Astrocyte (in vitro differentiated cells and primary cell): ENCODE data around the gene PCSK5. TPM values are rescaled to one million over a fixed set of nuclear protein-coding genes. Genes with fewer than 3 reads are reported as not detected.

Experiments
- DNase-seq: peaks from one replicate; pipeline ENCODE4 v3.0.0-alpha.2; 2010; ENCODE audit warnings: low read depth
- FAIRE-seq: peaks from 2 replicates; lab custom pipeline; 2011; peaks lifted over from hg19 to GRCh38; lab: Jason Lieb, UNC
- H2AFZ ChIP-seq: 2 replicates; pipeline ENCODE4 v1.6.0; 2012; ENCODE audit warnings: low read depth, low read length, inconsistent platforms
- H3K27ac ChIP-seq: 2 replicates; pipeline ENCODE4 v1.5.1; 2011; ENCODE audit warnings: low read depth, low read length, inconsistent platforms
- H3K27me3 ChIP-seq: 2 replicates; pipeline ENCODE4 v1.6.0; 2011; ENCODE audit warnings: low read length, inconsistent platforms; ENCODE audit not compliant: insufficient read depth
- H3K36me3 ChIP-seq: 2 replicates; pipeline ENCODE4 v1.5.1; 2011; ENCODE audit warnings: low read length, inconsistent platforms; ENCODE audit not compliant: insufficient read depth
- H3K4me1 ChIP-seq: 2 replicates; pipeline ENCODE4 v1.5.1; 2011; ENCODE audit warnings: low read length, inconsistent platforms; ENCODE audit not compliant: insufficient read depth
- H3K4me2 ChIP-seq: 2 replicates; pipeline ENCODE4 v1.6.0; 2012; ENCODE audit warnings: low read length, inconsistent platforms
- H3K4me3 ChIP-seq: 2 replicates; pipeline ENCODE4 v1.5.1; 2011; ENCODE audit warnings: low read depth, mild to moderate bottlenecking, low read length, inconsistent platforms; ENCODE audit not compliant: insufficient read depth
- H3K79me2 ChIP-seq: 2 replicates; pipeline ENCODE4 v1.6.0; 2012; ENCODE audit warnings: mild to moderate bottlenecking, low read length, inconsistent platforms; ENCODE audit not compliant: insufficient read depth
- H3K9ac ChIP-seq: 2 replicates; pipeline ENCODE4 v1.6.0; 2012; ENCODE audit warnings: mild to moderate bottlenecking, low read length, inconsistent platforms
- H3K9me3 ChIP-seq: 2 replicates; pipeline ENCODE4 v1.5.1; 2012; ENCODE audit warnings: low read depth, mild to moderate bottlenecking, low read length, inconsistent platforms; ENCODE audit not compliant: insufficient read depth
- H4K20me1 ChIP-seq: 2 replicates; pipeline ENCODE4 v1.6.0; 2012; ENCODE audit warnings: low read length, inconsistent platforms; ENCODE audit not compliant: insufficient read depth
- H3K27ac Mint-ChIP-seq: one replicate; pipeline ENCODE4 v1.8.0; 2021; ENCODE audit warnings: mild to moderate bottlenecking, mixed read lengths; ENCODE audit not compliant: unreplicated experiment
- H3K27me3 Mint-ChIP-seq: one replicate; pipeline ENCODE4 v1.8.0; 2021; ENCODE audit warnings: low read depth, mixed read lengths; ENCODE audit not compliant: unreplicated experiment
- H3K36me3 Mint-ChIP-seq: one replicate; pipeline ENCODE4 v1.8.0; 2021; ENCODE audit warnings: low read depth, mixed read lengths; ENCODE audit not compliant: unreplicated experiment
- H3K4me1 Mint-ChIP-seq: one replicate; pipeline ENCODE4 v1.8.0; 2021; ENCODE audit warnings: low read depth, mixed read lengths; ENCODE audit not compliant: unreplicated experiment
- H3K4me3 Mint-ChIP-seq: one replicate; pipeline ENCODE4 v1.8.0; 2021; ENCODE audit warnings: mild to moderate bottlenecking, moderate library complexity, mixed read lengths; ENCODE audit not compliant: unreplicated experiment
- H3K9me3 Mint-ChIP-seq: one replicate; pipeline ENCODE4 v1.8.0; 2021; ENCODE audit warnings: mild to moderate bottlenecking, mixed read lengths; ENCODE audit not compliant: unreplicated experiment
- EZH2 ChIP-seq: IDR thresholded peaks from 2 replicates; pipeline ENCODE4 v1.6.1; 2012; ENCODE audit warnings: mild to moderate bottlenecking, low read length, inconsistent platforms; ENCODE audit not compliant: insufficient read depth
- total RNA-seq: library from RNA; stranded (reverse); gene quantifications from 2 replicates; pipeline ENCODE4 v1.2.1, GENCODE V29; 2021
- TF ChIP-seq, protein P1 (sequence below): IDR thresholded peaks from 2 replicates; pipeline ENCODE4 v1.5.1; 2011; ENCODE audit warnings: low read depth, mild to moderate bottlenecking, inconsistent platforms, low read length, moderate library complexity; ENCODE audit not compliant: insufficient read depth

The PCSK5 gene
- total RNA-seq, 1 donor from 2014 or later, result 13.1 TPM

DNA sequence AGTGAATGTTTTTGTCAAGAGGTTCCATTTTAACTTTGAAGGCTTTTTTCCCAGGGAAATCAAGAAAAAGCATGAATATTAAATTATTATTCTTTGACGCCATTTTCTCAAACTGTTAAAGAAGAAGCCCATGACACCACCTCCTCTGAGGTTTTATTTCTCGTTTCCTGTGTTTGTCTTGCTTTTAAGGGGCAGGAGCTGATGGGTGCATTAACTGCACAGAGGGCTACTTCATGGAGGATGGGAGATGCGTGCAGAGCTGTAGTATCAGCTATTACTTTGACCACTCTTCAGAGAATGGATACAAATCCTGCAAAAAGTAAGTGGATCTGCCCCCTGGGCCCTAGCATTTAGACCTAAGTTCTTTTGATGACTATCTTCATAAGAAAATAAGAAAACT, 298.4 kb downstream of the PCSK5 start:
- Mint-ChIP-seq H3K9me3 (no peaks in the 10 kb centered on the region), H3K4me3 (no peak overlapping the region), H3K4me1 (no peaks in the 10 kb centered on the region), H3K27ac (no peak overlapping the region), H3K27me3 (no peaks in the 10 kb centered on the region), H3K36me3 (peaks cover 3% of the 10 kb centered on the region)
- Histone ChIP-seq H3K4me2 (no peak overlapping the region), H3K27ac (no peak overlapping the region), H3K79me2 (no peaks in the 10 kb centered on the region), H3K4me3 (no peak overlapping the region), H3K9me3 (no peaks in the 10 kb centered on the region), H4K20me1 (no peaks in the 10 kb centered on the region), H3K9ac (no peak overlapping the region), H3K27me3 (no peaks in the 10 kb centered on the region), H2AFZ (no peak overlapping the region), H3K4me1 (no peaks in the 10 kb centered on the region), H3K36me3 (no peaks in the 10 kb centered on the region)
- FAIRE-seq (no peak), DNase-seq (no peak)
- TF ChIP-seq EZH2, result no peak
- TF ChIP-seq, protein P1, sequence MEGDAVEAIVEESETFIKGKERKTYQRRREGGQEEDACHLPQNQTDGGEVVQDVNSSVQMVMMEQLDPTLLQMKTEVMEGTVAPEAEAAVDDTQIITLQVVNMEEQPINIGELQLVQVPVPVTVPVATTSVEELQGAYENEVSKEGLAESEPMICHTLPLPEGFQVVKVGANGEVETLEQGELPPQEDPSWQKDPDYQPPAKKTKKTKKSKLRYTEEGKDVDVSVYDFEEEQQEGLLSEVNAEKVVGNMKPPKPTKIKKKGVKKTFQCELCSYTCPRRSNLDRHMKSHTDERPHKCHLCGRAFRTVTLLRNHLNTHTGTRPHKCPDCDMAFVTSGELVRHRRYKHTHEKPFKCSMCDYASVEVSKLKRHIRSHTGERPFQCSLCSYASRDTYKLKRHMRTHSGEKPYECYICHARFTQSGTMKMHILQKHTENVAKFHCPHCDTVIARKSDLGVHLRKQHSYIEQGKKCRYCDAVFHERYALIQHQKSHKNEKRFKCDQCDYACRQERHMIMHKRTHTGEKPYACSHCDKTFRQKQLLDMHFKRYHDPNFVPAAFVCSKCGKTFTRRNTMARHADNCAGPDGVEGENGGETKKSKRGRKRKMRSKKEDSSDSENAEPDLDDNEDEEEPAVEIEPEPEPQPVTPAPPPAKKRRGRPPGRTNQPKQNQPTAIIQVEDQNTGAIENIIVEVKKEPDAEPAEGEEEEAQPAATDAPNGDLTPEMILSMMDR, result no peak

DNA sequence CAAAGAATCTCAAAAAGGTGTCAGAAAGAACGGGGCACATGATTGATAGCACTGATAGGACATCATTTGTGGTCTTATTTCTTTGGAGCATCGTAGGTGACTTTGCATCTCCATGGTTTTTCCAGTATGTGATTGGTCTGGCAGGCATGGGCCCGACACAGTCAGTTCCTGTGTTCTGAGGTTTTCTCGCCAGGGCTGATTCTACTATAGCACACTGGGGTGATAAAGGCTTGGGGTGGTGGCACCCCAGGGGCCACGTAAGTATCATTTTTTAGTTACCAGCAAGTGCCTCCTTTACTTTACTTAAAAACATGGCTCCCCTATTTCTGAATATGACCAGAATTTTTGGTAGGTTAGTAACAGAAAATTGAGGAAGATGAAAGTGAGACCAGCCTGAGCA, 301.0 kb downstream of the PCSK5 start:
- H3K9me3 Mint-ChIP-seq, result no peaks in the 10 kb centered on the region
- Histone ChIP-seq H2AFZ (no peak overlapping the region), H3K36me3 (no peaks in the 10 kb centered on the region), H3K27me3 (no peaks in the 10 kb centered on the region), H3K9me3 (no peaks in the 10 kb centered on the region), H3K9ac (no peak overlapping the region), H3K4me2 (no peak overlapping the region), H3K4me1 (no peaks in the 10 kb centered on the region), H3K4me3 (no peak overlapping the region), H3K27ac (no peak overlapping the region), H4K20me1 (no peaks in the 10 kb centered on the region), H3K79me2 (no peaks in the 10 kb centered on the region)
- FAIRE-seq (peak; percentile 23), DNase-seq (no peak)
- H3K36me3 Mint-ChIP-seq, result peaks cover 3% of the 10 kb centered on the region
- no peak overlapping the region for H3K27ac Mint-ChIP-seq
- no peaks in the 10 kb centered on the region for H3K27me3 Mint-ChIP-seq
- no peak for TF ChIP-seq EZH2
- no peak overlapping the region for H3K4me3 Mint-ChIP-seq
- H3K4me1 Mint-ChIP-seq, result no peaks in the 10 kb centered on the region

DNA sequence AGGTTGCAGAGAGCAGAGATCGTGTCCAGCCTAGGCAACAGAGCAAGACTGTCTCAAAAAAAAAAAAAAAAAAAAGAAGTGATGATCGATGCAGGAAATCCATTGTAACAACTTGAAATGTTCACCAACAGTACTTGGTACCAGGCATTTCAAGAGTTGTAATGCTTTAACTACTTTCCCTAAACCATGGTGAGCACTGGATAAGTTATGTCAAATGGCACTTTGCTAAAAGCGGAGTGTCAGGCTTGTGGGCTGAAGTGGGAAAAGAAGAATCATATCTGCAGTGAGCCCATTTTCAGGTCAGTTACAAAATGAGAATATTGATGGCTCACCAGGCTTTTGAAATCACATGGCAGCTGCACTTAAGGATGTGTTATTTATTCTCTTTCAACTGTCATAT, 301.5 kb downstream of the PCSK5 start:
- no peaks in the 10 kb centered on the region for H3K4me1 Mint-ChIP-seq
- no peaks in the 10 kb centered on the region for H3K9me3 ChIP-seq
- FAIRE-seq (no peak), DNase-seq (no peak)
- no peak overlapping the region for H2AFZ ChIP-seq
- no peak overlapping the region for H3K27ac Mint-ChIP-seq
- no peak overlapping the region for H3K4me2 ChIP-seq
- no peaks in the 10 kb centered on the region for H3K9me3 Mint-ChIP-seq
- no peaks in the 10 kb centered on the region for H3K4me1 ChIP-seq
- H3K27me3 Mint-ChIP-seq, result no peaks in the 10 kb centered on the region
- TF ChIP-seq, protein P1, result no peak
- no peak for TF ChIP-seq EZH2
- H3K27ac ChIP-seq, result no peak overlapping the region
- no peak overlapping the region for H3K4me3 Mint-ChIP-seq
- H3K36me3 Mint-ChIP-seq, result peaks cover 3% of the 10 kb centered on the region
- no peaks in the 10 kb centered on the region for H3K36me3 ChIP-seq
- H3K4me3 ChIP-seq, result no peak overlapping the region
- no peak overlapping the region for H3K9ac ChIP-seq
- H4K20me1 ChIP-seq, result no peaks in the 10 kb centered on the region
- no peaks in the 10 kb centered on the region for H3K27me3 ChIP-seq
- H3K79me2 ChIP-seq, result no peaks in the 10 kb centered on the region
